ENCODE data around the gene RPS27.

Gene RPS27

DNA sequence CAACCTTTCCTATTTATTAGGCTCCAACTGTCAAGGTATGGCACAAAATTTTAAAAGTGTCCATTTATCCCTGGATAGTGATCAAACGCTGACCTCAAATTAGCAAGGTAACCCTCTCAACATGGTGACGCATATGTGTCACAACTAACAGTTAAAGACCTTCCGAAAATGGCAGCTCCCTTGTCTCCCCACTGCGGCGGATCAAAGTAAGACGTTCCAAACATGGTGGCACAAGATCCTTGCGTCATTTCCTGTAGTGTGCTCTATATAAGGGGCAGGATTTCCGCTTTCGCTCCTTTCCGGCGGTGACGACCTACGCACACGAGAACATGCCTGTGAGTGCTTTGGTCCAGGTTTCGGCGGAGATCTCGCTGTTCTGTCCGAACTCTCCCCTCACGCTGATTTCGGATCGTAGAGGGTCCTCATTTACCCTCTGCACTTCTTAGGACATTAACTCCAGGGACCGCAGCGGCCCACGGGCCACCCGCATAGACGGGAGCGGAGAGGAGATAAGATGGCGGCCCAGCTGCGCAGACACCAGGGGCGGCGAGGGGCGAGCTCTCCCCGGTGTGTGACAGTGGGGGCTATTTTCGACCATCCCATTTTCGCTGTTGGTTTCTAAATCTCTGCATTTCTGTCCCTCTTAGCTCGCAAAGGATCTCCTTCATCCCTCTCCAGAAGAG lies at the start of gene RPS27:
TSS of gene RPS27 (plus strand) at position 295 of the 683 bp plus-strand sequence. CDS start at position 330, 35 bp downstream.
- peak; percentile 97 for DNase-seq (ENCODE audit: low read depth, low spot score)

DNA sequence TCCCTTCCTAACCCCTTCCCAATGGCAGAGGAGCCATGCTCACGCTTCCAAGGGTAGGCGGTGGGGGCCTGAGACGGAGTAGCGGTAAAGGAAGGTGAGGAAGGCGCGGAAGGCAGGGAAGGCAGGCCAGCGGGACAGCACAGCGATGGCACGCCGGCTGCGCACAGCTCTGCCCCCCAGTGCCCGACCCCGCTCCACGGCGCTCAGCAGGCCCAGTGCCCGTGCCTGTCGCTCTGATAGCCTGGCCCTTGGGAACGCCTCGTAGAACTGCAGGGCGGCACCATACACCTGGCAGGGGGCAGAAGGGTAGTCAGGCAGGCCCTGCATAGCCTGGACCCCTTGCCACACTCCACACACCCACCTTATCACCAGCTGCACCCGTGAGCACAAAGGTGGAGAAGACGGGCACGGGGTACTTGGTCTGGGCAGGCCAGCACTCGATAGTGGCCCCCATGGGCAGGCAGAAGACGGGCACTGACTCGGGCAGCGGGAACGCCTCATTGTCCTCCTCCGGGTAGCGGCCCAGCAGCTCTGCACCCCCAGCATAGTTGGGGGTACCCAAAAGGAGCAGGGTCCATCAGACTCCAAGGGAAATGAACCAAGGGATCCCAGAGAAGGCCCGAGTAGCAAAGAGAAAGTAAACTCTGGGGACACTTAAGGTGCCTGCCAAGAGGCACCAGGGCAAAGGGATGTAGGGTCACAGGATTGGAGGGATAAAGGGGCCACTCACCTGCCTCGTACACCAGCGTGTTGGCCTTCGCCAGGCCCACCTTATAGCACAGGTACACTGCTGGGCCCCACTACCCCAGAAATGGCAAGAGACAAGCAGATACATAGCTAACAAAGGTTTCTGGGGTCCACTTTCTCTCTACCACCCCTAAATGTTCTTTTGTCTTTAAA lies 48.5 kb upstream of the RPS27 start:
- no peak for DNase-seq (ENCODE audit: low read depth, low spot score)

DNA sequence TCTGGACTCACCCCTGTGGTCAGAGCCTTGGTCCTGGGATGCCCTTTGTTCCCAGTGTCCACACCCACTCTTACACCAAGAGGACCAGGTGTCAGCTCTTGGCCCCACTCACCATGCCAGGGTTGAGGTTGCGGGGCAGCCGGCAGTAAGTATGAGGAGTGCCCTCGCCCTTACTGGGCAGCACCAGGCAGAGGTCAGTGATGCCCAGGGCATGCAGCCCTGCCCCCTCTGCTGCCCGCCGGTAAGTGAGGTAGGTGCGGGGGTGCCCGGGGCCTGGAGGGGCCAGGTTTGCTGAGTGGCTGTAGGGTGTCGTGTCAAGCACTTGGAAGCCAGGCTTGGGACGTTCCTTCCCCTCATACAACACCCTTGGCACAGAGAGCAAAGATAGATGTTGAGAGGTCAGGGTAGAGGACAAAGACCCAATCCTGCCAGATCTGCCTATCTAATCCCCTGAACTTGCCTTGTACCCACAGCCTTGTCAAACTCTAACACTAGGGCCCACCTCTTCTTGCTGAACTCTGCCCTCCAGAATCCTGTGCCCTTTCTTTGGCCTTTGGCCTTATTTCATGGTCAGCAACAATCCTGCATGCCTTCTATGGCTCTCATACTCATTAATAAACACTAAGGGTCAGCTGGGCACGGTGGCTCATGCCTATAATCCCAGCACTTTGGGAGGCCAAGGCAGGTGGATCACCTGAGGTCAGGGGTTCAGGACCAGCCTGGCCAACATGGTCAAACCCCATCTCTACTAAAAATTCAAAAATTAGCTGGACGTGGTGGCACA lies 47.6 kb upstream of the RPS27 start:
- no peak for DNase-seq (ENCODE audit: low read depth, low spot score)

DNA sequence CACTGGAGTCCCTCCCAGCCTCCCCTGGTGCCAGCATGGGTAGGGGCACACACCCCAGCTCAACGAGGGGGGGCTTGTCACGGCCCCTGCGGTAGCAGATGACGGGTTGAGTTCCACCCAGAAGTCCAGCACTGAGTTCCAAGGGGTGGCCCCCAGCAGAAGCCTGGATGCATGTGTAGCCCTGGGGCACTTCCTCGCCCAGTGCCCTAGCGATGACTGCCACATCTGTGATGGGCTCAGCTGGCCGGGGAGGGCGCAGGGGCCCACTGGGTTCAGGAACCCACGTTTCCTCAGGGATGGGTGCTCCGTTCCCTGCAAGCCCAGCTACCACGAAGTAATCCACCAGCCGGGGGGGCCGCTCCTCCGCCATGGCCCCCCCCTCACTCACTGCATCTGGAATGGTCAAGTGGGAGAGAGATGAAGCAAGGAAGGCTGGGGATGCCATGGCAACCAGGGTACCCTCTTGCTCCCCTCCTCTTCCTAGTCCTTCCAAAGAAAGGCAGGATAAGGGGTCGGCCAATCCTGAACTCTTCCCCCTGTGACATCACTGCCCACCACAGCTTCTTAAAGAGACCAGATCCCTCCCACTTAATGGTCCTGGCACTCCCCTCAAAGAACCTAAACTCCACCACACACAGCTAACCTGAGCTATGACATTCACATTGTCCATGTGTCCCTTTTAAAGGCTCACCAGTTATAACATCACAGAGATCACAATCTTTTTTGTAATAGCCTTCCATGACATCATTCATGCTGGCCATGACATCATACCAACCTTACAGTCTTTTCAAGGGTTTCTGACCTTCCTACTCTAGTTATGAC lies 46.3 kb upstream of the RPS27 start:
- no peak for DNase-seq (ENCODE audit: low read depth, low spot score)

DNA sequence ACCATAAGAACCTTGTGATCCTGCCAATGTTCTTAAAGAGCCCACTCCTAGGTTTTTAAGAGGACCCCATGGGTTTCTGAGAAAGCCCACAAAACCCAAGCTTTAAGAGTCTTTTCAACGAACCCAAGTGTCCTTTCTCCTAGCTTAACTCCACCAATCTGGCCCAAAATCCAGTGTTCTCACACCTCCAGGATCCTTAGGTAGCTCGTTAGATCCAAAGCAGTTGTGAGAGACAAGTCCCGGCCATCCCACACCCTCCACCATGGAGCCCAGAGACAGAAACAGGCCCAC lies 45.8 kb upstream of the RPS27 start:
- no peak for DNase-seq (ENCODE audit: low read depth, low spot score)

DNA sequence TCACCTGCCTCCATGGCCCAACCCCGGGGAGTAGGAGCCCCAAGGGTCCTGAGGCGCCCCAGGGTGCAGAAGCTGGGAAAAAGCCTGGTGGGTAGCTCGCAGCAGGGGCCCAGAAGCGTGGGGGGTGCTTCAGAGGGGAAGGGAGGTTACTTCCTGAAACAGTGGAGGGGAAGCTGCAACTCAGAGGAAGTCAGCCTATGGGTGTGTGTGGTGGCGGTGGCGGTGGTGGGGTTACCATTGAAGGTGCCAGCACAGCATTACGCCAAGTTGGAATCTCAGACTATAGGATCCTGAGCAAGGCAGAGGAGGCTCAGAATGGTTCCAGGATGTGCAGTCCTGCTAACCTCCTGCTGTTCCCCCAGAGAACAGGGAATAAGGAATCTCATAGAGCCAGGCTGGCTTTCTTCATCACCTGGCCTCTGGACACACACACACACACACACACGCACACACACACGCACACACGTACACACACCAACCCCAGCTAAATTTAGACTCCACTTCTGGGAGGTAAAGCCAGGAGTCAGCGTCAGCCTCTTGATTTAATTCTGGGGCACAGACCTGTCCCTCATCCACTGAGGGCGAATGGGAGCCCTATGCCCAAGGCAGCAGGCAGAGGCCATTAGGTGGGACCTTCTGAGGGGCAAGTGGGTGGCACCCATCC lies 45.3 kb upstream of the RPS27 start:
- peak; percentile 62 for DNase-seq (ENCODE audit: low read depth, low spot score)

DNA sequence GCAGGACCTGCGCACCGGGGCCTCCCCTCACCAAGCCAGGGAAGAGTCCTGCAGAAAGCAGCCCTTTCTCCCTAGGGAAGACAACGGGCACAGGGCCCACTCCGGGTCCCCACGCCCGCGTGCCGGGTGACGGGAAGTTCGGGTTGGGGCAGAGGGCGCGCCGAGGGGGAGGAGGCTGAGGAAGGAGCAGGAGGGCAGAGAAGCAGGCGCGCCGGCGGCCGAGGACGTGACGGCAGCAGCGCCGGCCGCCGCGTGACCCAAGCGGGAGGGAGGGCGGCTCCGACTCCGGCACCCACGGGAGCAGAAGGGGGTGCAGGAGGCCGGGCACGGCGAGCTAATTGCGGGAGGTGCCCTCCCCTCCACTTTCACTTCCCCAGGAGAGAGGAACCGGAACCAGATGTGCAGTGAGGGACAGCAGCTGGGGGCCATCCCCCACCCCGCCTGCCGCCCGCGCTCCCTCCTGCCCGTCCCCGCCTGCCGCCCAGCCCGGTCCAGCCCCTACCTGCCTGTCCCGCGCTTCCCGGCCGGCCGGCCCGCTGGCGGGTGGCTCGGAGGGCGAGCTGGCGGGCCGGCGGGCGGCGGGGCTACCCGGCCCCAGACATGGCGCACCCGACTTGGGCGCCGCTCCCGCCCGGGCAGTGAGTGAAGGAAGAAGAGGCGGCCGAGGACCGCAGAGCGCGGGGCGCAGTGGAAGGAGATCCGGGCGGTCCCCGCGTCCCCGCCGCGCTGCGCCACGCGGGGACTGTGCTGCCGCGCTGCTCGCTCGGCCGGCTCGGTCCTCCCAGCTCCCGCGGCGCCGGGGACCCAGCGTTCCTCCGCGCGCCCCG lies 44.6 kb upstream of the RPS27 start:
- DNase-seq (ENCODE audit: low read depth, low spot score), result peak; percentile 81

DNA sequence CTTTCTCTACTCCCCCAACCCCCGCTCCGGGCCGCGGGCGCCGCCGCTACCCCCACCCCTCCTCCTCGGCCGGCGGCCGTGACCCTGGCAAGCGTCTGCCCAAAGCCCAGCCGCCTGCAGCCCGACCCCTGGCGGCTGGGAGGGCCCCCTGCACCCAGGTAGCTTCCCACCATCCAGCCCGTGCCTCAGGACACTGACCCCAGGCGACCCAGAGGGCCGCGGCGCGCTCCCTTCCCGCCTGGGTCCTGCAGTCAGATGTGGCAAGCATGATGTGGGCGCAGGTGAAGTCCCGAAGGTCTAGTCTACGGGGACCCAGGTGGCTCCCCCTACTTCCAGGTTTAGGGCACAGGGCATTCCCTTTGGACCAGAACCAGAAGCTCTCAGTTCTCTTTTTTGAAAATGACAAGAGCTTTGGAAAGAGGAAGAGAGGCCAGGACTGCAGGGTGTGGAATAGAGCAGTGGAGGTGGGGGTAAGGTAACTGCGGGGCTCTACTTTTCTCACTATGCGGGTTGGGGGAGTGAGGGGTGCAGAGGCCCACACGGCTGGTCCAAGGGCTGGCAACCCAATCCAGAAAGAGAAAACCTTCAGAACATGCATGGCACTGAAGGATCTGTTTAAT lies 43.8 kb upstream of the RPS27 start, which contains the start of gene DENND4B:
TSS of gene DENND4B (minus strand) at position 97 of the 620 bp plus-strand sequence. CDS start 2,344 bp downstream, outside the sequence.
- peak; percentile 92 for DNase-seq (ENCODE audit: low read depth, low spot score)

DNA sequence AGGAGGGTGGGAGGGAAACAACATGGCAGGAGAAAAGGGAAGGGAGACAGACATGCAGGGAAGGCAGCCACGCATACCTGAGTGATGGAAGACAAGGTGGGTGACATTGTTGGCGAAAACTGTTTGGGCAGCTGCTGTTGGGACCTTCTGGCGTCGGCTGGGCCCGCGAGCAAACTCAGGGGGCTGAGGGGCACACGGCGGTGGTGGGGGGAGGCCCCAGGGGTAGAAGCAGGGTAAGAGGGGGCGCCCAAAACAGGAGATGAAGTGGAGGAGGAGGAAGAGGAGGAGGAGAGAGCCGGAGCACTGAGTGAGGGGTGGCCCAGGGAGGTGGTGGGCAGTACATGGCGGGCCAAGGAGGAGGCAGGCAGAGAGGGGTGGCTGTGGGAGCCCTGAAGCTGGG lies 39.4 kb upstream of the RPS27 start:
- DNase-seq (ENCODE audit: low read depth, low spot score), result no peak

DNA sequence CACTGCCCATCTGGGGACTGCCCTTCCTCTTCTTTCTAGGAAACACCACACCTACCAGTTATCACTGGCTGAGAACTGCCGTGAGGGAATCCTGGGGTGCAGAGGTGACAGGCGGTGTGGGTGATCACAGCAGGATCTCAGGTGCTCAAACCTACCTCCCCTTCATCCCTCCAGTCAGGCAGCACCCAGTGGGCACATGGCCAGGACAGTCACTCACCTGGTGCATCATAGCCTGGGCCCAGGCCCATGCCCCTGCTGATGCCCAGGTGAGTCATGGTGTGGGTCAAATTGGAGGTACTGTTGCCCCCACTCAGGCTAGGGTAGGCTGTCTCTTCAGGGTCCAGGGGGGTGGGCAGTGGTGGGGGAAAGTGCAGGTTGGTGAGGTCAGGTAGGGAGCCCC lies 38.8 kb upstream of the RPS27 start:
- DNase-seq (ENCODE audit: low read depth, low spot score), result no peak

DNA sequence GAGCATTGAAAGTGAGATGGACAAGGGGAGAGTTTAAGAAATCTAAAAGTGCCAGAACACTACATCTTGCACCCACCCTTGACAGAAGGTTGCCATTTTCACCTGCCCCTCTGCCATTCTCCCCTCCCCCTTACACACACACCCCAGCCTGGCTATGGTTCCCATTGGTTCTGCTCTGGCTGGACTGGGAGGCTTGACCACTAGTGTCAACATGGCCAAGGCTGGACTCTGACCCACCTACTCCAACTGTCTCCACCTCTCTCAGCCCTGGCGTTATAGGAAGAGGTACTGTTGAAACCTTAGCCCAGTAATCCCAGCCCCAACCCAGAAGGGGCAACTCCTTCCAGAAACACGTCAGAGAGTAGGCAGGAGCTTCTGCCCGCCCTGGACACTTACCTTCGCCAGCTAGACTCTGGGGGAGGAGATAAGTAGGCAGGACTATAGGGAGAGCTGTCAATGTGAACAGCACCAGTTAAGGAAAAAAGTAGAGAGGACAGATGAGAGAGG lies 36.6 kb upstream of the RPS27 start:
- DNase-seq (ENCODE audit: low read depth, low spot score), result no peak

DNA sequence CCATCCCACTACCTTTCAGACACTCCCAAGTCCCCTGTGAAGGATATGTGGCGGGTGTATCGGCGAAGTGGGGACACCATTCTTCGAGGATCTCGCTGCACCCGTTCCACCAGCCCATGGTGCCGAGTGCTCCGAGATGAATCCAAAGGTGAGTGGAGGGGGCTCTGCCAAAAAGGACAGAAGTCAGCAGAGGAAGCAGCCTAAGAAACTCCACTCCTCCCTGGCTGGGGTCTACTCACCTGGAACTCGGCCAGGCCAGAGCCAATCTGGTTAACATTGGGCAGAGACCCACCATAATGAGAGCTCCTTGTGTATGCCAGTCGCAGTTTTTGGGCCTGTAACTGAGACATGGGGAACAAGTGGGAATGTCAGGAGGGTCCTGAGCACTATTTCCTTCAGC lies 35.7 kb upstream of the RPS27 start:
- DNase-seq (ENCODE audit: low read depth, low spot score), result no peak

DNA sequence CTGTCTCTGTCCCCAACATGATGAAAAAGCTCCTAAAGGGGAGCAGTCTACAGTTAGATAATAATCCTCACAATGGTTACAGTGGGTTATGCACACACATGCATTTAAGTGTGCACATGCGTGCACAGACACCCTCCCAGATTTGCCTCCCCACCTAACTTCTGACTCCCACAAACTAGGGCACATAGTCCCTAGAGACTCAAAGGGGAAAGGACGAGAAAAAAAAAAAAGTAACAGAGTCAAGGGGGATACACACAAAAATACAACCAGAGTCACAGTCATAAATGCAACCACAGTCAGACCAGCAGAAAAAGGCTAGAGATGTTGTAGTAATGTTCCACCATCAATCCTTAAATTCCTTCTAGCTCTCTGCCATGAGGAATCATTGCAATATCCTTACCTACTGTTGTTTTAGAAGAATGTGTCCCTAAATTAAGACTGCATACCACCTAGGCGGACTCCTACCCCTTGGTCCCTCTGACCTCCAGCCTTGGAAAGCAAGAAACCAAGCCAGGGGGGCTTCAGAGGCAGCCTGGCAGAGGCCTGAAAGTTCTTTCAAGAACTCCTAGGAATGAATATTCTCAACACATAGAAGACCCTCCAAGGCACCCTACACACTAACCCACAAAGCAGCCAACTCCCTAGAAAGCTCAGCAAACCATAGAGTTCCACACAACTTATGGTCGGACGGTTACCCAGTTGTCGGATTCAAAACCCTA lies 33.4 kb upstream of the RPS27 start:
- no peak for DNase-seq (ENCODE audit: low read depth, low spot score)

DNA sequence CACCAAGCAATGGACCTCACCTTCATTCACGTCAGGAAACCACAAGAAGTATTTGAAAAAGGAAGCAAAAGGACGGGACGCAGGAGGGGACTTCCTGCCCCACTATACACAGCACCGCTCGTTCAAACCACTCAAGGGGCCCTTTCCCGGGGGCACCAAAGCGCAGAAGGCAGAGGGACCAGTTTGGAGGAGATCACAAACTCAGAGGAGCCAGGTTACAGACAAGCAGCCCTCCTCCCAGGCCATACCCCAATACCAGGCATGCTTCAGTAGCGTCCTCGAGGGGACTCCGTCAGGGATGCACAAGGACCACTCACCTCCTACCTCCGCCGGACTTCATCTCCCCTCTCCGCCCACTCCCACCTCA lies 32.8 kb upstream of the RPS27 start:
- peak; percentile 53 for DNase-seq (ENCODE audit: low read depth, low spot score)

DNA sequence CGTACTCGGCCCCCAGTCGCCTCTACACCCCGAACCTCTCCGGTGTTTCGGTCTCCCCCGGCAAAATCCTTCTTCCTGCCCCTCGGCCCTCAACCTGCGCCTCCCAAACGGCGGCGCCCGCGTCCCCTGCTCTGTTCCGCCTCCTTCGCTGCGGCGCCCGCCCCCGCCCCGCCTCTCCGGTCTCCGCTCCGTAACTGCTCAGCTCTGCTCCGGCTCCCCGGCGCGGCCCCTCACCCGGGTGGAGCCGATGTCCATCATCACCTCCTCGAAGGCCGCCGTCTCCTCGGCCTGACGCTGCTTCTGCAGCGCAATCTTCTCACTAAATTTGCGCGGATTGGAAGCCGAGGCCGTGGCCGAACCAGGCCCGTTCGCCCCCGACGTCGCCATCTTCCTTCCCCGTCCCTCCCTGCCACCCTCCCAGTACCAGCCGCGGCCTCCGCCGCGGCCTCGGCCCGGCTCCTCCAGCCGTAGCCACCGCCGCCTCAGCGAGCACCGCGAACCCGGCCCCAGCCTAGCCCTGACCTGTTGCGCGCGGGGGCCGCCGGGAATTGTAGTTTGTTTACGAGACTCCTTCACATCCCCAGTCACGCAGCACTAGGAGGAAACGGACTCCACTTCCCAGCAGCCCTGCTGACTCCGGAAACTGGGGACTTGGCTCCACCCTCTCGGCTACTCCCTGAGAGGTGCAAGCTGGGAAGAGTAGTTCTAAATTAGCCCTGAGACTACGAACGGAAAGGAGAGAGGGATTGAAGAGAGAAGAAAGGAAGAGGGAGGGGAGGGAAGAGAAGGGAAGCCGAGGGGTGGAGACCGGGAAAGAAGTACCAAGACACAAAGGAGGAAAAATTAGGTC lies 32.2 kb upstream of the RPS27 start, which contains the start of gene CRTC2:
TSS of gene CRTC2 (minus strand) at position 502 of the 850 bp plus-strand sequence. CDS start at position 387, 115 bp downstream.
- DNase-seq (ENCODE audit: low read depth, low spot score), result peak; percentile 99

DNA sequence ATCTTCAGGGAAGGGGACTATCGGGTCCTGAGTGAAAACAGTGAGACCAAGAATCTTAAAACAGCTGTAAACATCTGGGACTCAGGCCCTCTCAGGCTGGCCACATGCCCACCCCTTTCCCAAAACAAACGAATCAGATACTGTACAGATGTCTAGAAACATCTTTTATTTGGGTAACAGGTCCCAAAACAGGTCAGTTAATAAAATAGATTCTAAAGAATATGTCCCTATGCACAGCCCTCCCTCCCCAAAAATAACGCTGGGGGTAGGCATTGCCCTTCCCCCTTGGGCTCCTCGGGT lies 31.7 kb upstream of the RPS27 start:
- DNase-seq (ENCODE audit: low read depth, low spot score), result no peak

DNA sequence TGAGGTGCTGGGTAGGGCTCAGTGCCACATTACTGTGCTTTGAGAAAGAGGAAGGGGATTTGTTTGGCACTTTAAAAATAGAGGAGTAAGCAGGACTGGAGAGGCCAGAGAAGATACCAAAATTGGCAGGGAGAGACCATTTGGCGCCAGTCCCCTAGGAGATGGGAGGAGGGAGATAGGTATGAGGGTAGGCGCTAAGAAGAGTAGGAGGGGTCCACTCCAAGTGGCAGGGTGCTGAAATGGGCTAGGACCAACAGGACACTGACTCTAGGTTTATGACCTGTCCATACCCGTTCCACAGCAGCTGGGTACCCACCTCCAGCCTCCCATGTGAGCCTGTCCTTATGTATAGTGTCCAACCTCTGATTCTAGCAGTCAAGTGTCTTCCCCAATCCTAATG lies 31.1 kb upstream of the RPS27 start:
- no peak for DNase-seq (ENCODE audit: low read depth, low spot score)

DNA sequence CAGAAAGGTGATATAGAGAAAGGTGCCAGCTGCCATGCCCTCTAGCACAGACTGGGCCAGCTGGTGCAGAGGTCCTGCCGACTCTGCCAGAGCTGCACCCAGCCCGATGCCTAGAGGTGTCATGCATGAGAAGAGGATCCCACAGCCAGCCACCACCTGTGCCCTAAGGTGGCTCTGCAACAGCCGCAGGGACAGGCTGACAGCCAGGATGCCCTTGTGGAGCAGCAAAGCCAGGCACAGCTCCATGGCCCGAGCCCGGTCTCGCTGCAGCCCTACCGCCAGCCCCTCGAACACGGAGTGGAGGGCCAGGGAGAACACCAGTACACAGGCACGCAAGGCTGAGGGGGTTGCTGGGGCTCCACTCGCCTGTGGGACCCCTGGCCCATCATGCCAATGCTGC lies 30.4 kb upstream of the RPS27 start:
- no peak for DNase-seq (ENCODE audit: low read depth, low spot score)

All from astrocyte of the hippocampus (primary cell).